Measurements from ENCODE around the gene ZNF778.

Gene ZNF778

DNA sequence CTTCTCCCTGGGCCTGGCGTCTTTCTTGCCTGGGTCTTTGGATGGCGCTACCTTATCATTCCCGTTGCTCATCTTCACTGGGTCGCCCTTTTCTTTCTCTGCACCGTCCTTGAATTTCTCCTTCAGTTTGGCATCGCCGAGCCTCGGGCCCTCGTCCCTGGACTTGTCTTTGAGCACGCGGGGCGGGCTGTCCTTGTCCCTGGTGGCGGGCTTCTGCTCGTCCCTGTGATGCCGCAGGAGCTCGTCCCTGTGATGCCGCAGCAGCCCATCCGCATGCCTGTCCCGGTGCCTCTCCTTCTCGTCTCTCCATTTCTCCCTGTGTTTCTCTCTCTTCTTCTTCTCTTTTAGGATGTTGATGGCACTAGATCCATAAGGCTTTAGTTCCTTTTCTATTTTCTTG lies 64.3 kb downstream of the ZNF778 start:
- no peak for TF ChIP-seq CTCF (IDR thresholded peaks at IDR 0.05; ENCODE audit: low read depth, low read length)
- H3K4me3 ChIP-seq (replicated peaks in 1 of 2; ENCODE audit: low read depth in 2 of 2, low read length in 2 of 2): no peak overlapping the region
- DNase-seq (ENCODE audit: low read depth in 2 of 2): no peak

DNA sequence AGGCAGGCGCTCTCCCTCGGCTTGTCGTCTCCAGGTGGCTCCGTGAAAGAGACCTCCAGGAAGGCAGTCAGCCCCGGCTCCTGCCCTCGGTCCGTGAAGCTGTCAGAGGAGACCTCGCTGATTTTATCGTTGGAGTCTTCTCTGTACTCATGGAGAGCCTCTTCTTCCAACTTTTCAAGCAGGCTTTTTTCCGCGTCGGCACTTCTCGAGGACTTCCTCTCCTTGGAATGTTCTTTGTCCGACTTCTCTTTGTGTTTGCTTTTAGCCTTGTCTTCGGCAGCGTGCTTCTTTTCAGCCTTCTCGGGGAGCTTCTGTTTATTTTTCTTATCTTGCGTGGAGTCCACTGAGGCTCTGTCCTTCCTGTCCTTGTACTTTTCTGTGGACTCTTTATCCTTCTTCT lies 65.0 kb downstream of the ZNF778 start:
- TF ChIP-seq CTCF (IDR thresholded peaks at IDR 0.05; ENCODE audit: low read depth, low read length): no peak
- DNase-seq (ENCODE audit: low read depth in 2 of 2): no peak
- no peak overlapping the region for H3K4me3 ChIP-seq (replicated peaks in 1 of 2; ENCODE audit: low read depth in 2 of 2, low read length in 2 of 2)

DNA sequence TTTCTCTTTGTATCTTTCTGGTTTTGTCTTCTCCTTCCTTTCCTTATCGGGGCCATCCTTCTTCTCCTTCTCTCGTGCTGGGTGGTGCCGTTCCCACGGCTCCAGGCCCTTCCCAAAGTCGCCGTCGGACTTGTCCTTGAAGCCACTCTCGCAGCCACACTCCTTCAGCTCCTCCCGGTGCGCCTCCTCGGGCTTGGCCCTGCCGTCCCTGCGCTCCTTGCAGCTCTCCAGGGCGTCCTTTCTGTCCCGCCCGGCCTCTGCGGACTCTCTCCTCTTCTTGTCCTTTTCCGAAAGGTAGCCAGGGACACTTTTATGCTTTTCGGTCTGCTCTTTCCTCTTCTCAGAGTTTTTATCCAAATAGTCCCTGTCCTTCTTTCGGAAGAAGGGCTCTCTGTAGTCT lies 65.9 kb downstream of the ZNF778 start:
- no peak for DNase-seq (ENCODE audit: low read depth in 2 of 2)
- no peak overlapping the region for H3K4me3 ChIP-seq (replicated peaks in 1 of 2; ENCODE audit: low read depth in 2 of 2, low read length in 2 of 2)
- TF ChIP-seq CTCF (IDR thresholded peaks at IDR 0.05; ENCODE audit: low read depth, low read length): no peak

GRCh38 chr16:89285381-89285780 lies 67.9 kb downstream of the ZNF778 start:
- H3K4me3 ChIP-seq (replicated peaks in 1 of 2; ENCODE audit: low read depth in 2 of 2, low read length in 2 of 2): no peak overlapping the region
- DNase-seq (ENCODE audit: low read depth in 2 of 2): no peak
- TF ChIP-seq CTCF (IDR thresholded peaks at IDR 0.05; ENCODE audit: low read depth, low read length): no peak

DNA sequence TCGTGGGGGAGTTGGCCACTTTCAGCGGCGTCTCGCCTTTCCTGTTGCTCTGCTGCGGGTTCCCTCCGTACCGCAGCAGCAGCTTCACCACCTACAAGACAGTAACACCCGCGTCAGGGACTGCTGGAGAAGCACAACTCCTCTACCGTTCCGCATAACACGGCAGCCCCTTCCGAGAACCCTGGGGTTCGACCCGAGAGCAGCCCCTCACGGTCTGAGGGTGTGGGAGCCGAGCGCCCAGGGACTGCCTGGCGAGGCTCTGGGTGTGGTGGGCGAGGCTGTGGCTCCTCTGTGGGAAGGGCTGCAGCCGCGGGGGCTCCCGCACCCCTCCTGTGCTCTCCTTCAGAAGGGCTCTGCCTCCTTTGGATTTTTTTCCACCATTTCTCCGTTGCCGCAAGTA lies 68.6 kb downstream of the ZNF778 start:
- TF ChIP-seq CTCF (IDR thresholded peaks at IDR 0.05; ENCODE audit: low read depth, low read length): no peak
- DNase-seq (ENCODE audit: low read depth in 2 of 2): no peak
- H3K4me3 ChIP-seq (replicated peaks in 1 of 2; ENCODE audit: low read depth in 2 of 2, low read length in 2 of 2): no peak overlapping the region

All from cardiac fibroblast (primary cell).